GM23248 (cell line): ENCODE measurements around the gene TRAF1.

Source experiments
- EZH2 ChIP-seq: fragments of 200-600 bp; sonication (generic); IDR thresholded peaks from 2 replicates; pipeline ENCODE4 v1.6.1; 2018; ENCODE audit warnings: antibody characterized with exemption, mild to moderate bottlenecking; ENCODE audit not compliant: insufficient read depth, poor library complexity, severe bottlenecking
- EZH2phosphoT487 ChIP-seq: fragments of 200-600 bp; sonication (generic); IDR thresholded peaks from 2 replicates; pipeline ENCODE4 v1.6.1; 2018; ENCODE audit warnings: antibody characterized with exemption, moderate library complexity, mild to moderate bottlenecking, low read depth; ENCODE audit not compliant: insufficient read depth

- TF ChIP-seq EZH2 (no peak), EZH2phosphoT487 (no peak)
Measured at GRCh38 chr9:120883608-120883996, 43.0 kb downstream of the TRAF1 start.
